Ishikawa (cell line): Measurements from ENCODE around the gene MARVELD1.

Experiments
- CEBPB ChIP-seq: IDR thresholded peaks from 2 replicates; pipeline ENCODE4 v1.6.1; 2012
- CREB1 ChIP-seq: IDR thresholded peaks from 2 replicates; pipeline ENCODE4 v1.6.1; 2012; ENCODE audit warnings: low read depth
- EP300 ChIP-seq: IDR thresholded peaks from 2 replicates; pipeline ENCODE4 v1.6.1; 2012; ENCODE audit warnings: borderline replicate concordance
- REST ChIP-seq: IDR thresholded peaks from 2 replicates; pipeline ENCODE4 v1.6.1; 2012; ENCODE audit warnings: low read depth, mild to moderate bottlenecking
- TAF1 ChIP-seq: IDR thresholded peaks from 2 replicates; pipeline ENCODE4 v1.6.1; 2012; ENCODE audit warnings: low read depth, mild to moderate bottlenecking
- YY1 ChIP-seq: IDR thresholded peaks from 2 replicates; pipeline ENCODE4 v1.6.1; 2012; ENCODE audit warnings: low read depth
- TF ChIP-seq, protein P1 (sequence below): IDR thresholded peaks from 2 replicates; pipeline ENCODE4 v1.6.1; 2012

DNA sequence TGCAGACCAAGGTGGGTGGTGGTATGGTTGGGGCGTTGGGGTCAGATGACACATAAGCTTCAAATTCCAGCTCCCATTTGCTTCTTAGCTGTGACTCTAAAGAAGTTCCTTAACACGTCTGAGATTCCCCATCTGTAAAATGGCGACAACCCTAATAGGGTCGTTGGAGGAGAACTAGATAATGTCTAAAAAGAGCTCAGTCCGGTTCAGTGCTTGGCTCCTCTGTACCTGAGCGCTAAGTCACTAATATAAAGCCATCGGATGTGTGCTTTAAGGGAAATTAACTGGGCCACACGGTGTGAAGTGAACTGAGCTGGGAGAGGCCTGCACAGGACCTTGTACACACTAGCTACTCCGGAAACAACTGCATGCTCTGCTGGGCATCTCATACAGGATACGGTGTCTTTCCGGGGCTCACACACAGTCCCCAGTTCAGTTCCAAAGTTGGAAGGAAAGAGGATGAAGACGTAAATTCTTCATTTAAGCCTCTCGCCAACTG, 22.9 kb downstream of the MARVELD1 start:
- TF ChIP-seq EP300 (no peak), CREB1 (no peak), YY1 (no peak), CEBPB (no peak), REST (no peak), TAF1 (no peak)
- TF ChIP-seq, protein P1, sequence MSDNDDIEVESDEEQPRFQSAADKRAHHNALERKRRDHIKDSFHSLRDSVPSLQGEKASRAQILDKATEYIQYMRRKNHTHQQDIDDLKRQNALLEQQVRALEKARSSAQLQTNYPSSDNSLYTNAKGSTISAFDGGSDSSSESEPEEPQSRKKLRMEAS = no peak
